ENCODE measurements around the gene MYLK.
A peak's percentile ranks its signal among the peaks of the same experiment; 100 is the strongest.

Gene MYLK, protein sequence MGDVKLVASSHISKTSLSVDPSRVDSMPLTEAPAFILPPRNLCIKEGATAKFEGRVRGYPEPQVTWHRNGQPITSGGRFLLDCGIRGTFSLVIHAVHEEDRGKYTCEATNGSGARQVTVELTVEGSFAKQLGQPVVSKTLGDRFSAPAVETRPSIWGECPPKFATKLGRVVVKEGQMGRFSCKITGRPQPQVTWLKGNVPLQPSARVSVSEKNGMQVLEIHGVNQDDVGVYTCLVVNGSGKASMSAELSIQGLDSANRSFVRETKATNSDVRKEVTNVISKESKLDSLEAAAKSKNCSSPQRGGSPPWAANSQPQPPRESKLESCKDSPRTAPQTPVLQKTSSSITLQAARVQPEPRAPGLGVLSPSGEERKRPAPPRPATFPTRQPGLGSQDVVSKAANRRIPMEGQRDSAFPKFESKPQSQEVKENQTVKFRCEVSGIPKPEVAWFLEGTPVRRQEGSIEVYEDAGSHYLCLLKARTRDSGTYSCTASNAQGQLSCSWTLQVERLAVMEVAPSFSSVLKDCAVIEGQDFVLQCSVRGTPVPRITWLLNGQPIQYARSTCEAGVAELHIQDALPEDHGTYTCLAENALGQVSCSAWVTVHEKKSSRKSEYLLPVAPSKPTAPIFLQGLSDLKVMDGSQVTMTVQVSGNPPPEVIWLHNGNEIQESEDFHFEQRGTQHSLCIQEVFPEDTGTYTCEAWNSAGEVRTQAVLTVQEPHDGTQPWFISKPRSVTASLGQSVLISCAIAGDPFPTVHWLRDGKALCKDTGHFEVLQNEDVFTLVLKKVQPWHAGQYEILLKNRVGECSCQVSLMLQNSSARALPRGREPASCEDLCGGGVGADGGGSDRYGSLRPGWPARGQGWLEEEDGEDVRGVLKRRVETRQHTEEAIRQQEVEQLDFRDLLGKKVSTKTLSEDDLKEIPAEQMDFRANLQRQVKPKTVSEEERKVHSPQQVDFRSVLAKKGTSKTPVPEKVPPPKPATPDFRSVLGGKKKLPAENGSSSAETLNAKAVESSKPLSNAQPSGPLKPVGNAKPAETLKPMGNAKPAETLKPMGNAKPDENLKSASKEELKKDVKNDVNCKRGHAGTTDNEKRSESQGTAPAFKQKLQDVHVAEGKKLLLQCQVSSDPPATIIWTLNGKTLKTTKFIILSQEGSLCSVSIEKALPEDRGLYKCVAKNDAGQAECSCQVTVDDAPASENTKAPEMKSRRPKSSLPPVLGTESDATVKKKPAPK (N-terminal part only)

DNA sequence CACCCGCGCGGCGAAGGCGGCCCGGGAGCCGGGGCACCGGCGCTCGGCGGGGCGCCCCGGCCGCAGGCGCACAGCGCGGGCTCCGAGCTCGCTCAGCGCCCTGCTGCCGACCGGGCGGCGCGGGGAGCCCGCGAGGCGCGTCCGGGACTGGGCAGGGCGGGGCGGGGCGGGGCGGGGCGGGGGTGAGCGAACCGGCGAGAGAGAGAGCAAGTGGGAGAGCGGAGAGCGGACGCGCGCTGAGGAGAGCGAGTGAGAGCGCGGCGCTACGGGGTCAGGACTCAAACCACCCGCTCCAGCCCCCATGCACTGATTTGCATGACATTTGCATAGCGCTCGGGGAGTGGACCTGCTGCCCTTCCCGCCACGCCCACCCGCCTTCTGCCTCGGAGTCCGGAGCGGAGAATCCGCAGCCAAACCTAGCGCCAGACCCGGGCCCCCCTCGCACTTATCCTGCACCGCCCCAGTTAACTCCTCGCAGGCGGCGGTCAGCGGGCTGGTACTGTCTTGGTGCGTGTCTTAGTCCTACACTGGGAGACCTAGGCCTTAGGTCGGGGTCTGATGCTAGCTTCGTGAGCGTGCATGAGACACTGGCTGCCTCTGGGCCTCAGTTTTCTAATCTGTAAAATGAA lies at the start of gene MYLK:
Gene MYLK, minus strand, starts transcription at position 130 of the 629 bp plus-strand sequence. CDS start 90,491 bp downstream, outside the sequence.
- Histone ChIP-seq H3K9ac (ENCODE audit: insufficient read length) (peak within 1 kb of the TSS; percentile 39), H3K4me3 (peak within 1 kb of the TSS; percentile 89), H3K9me3 (ENCODE audit: low read depth, low read length) (no peaks in the 10 kb centered on the region; the same call in 1 of the 2 replicates), H3K36me3 (ENCODE audit: insufficient read depth, low read length) (no peaks in the 10 kb centered on the region), H3K27ac (no peak within 1 kb of the TSS)
- DNase-seq (ENCODE audit: low read depth, low spot score): no peak
- TF ChIP-seq POLR2AphosphoS5 (IDR thresholded peaks at IDR 0.05; ENCODE audit: borderline replicate concordance, low read depth, low read length) (no peak), EZH2 (IDR thresholded peaks at IDR 0.05) (no peak), FOXP2 (optimal IDR thresholded peaks at IDR 0.05; ENCODE audit: control extremely low read depth, extremely low read length, insufficient read depth) (no peak)

DNA sequence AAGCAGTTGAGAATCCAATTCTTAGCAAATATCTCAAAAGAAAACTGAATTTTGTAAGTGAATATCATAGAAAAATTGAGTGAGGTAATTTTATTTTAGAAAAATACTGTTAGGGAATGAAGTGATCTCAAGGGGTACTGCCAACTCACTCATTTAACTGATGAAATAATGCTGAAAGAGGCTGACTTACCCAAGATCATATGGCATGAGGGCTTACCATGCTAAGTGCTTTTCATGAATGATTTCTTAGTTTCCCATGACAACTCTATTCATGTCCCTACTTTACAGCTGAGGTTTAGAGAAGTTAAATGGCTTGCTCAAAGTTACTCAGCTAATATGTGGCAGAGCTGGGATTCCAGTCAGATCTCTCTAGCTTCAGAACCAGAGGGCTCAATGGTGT lies 46.3 kb upstream of the MYLK start:
- no peak for DNase-seq (ENCODE audit: low read depth, low spot score)
- H3K27ac ChIP-seq: peak overlapping the region; percentile 35; the same call in 1 of the 2 replicates
- H3K9me3 ChIP-seq (ENCODE audit: low read depth, low read length): no peaks in the 10 kb centered on the region
- TF ChIP-seq EZH2 (IDR thresholded peaks at IDR 0.05): no peak
- TF ChIP-seq FOXP2 (optimal IDR thresholded peaks at IDR 0.05; ENCODE audit: control extremely low read depth, extremely low read length, insufficient read depth): no peak
- TF ChIP-seq POLR2AphosphoS5 (IDR thresholded peaks at IDR 0.05; ENCODE audit: borderline replicate concordance, low read depth, low read length): no peak
- H3K9ac ChIP-seq (ENCODE audit: insufficient read length): no peak overlapping the region
- H3K4me3 ChIP-seq: no peak overlapping the region
- peaks cover 85% of the 10 kb centered on the region for H3K36me3 ChIP-seq (ENCODE audit: insufficient read depth, low read length)

DNA sequence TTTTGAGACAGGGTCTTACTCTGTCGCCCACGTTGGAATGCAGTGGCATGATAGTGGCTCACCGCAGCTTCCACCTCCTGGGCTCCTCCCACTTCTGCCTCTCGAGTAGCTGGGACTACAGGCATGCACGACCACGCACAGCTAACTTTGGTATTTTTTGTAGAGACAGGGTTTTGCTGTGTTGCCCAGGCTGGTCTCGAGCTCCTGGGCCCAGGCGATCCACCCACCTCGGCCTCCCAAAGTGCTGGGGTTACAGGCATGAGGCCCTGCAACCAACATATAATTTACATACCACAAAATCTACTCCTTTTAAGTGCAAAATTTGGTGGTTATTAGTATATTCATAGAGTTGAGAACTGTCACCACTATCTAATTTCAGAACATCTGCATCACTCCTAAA lies 45.2 kb upstream of the MYLK start:
- no peak for TF ChIP-seq FOXP2 (optimal IDR thresholded peaks at IDR 0.05; ENCODE audit: control extremely low read depth, extremely low read length, insufficient read depth)
- no peak for TF ChIP-seq EZH2 (IDR thresholded peaks at IDR 0.05)
- TF ChIP-seq POLR2AphosphoS5 (IDR thresholded peaks at IDR 0.05; ENCODE audit: borderline replicate concordance, low read depth, low read length): no peak
- Histone ChIP-seq H3K9ac (ENCODE audit: insufficient read length) (no peak overlapping the region), H3K4me3 (no peak overlapping the region), H3K27ac (no peak overlapping the region), H3K9me3 (ENCODE audit: low read depth, low read length) (no peaks in the 10 kb centered on the region), H3K36me3 (ENCODE audit: insufficient read depth, low read length) (peaks cover 86% of the 10 kb centered on the region)
- DNase-seq (ENCODE audit: low read depth, low spot score): no peak

DNA sequence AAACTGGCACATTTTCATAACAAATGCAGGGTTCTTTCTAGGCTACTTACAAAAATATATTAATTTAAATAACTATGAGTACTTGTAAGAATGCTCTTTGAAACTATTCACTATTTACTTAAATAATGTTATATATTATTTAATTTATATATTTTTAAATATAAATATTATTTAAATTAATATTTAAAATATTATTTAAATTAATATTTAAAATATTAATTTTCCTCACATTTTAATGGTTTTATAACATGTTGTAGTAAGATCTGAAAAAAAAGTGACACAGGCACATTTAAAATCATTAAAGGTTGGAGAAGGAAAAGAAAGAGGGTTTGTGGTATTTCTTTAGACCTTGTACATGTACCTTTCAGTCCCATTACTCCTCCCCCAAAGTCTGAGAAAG lies 42.3 kb upstream of the MYLK start:
- Histone ChIP-seq H3K9me3 (ENCODE audit: low read depth, low read length) (peaks cover 10% of the 10 kb centered on the region), H3K36me3 (ENCODE audit: insufficient read depth, low read length) (peaks cover 90% of the 10 kb centered on the region), H3K4me3 (no peak overlapping the region), H3K9ac (ENCODE audit: insufficient read length) (no peak overlapping the region), H3K27ac (no peak overlapping the region)
- TF ChIP-seq POLR2AphosphoS5 (IDR thresholded peaks at IDR 0.05; ENCODE audit: borderline replicate concordance, low read depth, low read length) (no peak), FOXP2 (optimal IDR thresholded peaks at IDR 0.05; ENCODE audit: control extremely low read depth, extremely low read length, insufficient read depth) (no peak), EZH2 (IDR thresholded peaks at IDR 0.05) (no peak)
- no peak for DNase-seq (ENCODE audit: low read depth, low spot score)

DNA sequence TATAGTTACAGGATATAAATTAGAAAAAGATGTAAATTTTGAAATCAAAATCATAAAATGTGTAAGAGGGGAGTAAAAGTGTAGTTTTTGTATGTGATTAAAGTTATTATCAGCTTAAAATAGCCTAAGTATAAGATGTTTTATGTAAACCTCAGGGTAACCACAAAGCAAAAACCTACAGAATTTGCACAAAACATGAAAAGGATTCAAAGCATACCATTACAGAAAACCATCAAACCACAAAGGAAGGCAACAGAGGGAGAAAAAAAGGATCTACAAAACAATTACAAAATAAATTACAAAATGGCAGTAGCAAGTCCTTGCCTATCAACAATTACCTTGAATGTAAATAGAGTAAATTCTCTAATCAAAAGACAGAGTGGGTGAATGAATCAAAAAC lies 36.7 kb upstream of the MYLK start:
- TF ChIP-seq FOXP2 (optimal IDR thresholded peaks at IDR 0.05; ENCODE audit: control extremely low read depth, extremely low read length, insufficient read depth) (no peak), EZH2 (IDR thresholded peaks at IDR 0.05) (no peak), POLR2AphosphoS5 (IDR thresholded peaks at IDR 0.05; ENCODE audit: borderline replicate concordance, low read depth, low read length) (no peak)
- no peak for DNase-seq (ENCODE audit: low read depth, low spot score)
- Histone ChIP-seq H3K9me3 (ENCODE audit: low read depth, low read length) (peaks cover 17% of the 10 kb centered on the region), H3K36me3 (ENCODE audit: insufficient read depth, low read length) (peaks cover 87% of the 10 kb centered on the region), H3K27ac (no peak overlapping the region), H3K4me3 (no peak overlapping the region), H3K9ac (ENCODE audit: insufficient read length) (no peak overlapping the region)

DNA sequence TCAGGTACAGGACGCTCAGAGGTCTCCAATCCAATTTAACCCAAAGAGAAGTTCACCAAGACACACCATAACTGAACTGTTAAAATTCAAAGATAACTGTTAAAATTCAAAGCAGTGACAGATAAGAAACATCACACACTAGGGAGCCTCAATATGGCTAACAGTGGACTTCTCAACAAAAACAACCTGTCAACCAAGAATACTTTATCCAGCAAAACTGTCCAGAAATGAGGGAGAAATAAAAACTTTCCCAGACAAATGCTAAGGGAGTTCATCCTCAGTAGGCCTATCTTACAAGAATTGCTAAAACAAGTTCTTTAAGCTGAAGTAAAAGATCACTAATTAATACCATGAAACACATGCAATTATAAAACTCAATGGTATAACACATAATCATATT lies 36.3 kb upstream of the MYLK start:
- Histone ChIP-seq H3K9ac (ENCODE audit: insufficient read length) (no peak overlapping the region), H3K27ac (no peak overlapping the region), H3K36me3 (ENCODE audit: insufficient read depth, low read length) (peaks cover 84% of the 10 kb centered on the region), H3K9me3 (ENCODE audit: low read depth, low read length) (peaks cover 17% of the 10 kb centered on the region), H3K4me3 (no peak overlapping the region)
- no peak for DNase-seq (ENCODE audit: low read depth, low spot score)
- TF ChIP-seq FOXP2 (optimal IDR thresholded peaks at IDR 0.05; ENCODE audit: control extremely low read depth, extremely low read length, insufficient read depth) (no peak), EZH2 (IDR thresholded peaks at IDR 0.05) (no peak), POLR2AphosphoS5 (IDR thresholded peaks at IDR 0.05; ENCODE audit: borderline replicate concordance, low read depth, low read length) (no peak)

DNA sequence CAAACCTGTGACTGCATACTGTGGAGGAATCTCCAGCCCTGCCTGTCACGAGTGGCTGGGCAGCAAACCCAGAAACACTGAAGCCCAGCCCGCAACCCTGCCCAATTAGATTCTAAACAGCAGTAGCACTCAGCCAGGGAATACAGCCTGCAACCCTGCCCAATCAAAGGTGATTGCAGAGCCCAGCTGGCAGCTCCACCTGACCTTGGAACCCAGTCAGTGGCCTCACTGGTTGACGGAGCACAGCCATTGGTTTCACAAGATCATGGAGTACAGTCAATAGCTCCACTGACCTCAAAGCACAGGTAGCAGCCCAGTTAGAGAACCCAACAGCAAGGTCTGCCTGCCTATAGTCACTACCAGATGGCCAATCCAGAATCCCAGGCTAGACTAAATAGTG lies 35.2 kb upstream of the MYLK start:
- H3K27ac ChIP-seq: no peak overlapping the region
- no peak overlapping the region for H3K9ac ChIP-seq (ENCODE audit: insufficient read length)
- H3K9me3 ChIP-seq (ENCODE audit: low read depth, low read length): peaks cover 17% of the 10 kb centered on the region
- H3K4me3 ChIP-seq: no peak overlapping the region
- H3K36me3 ChIP-seq (ENCODE audit: insufficient read depth, low read length): peaks cover 84% of the 10 kb centered on the region
- no peak for DNase-seq (ENCODE audit: low read depth, low spot score)
- no peak for TF ChIP-seq EZH2 (IDR thresholded peaks at IDR 0.05)
- no peak for TF ChIP-seq FOXP2 (optimal IDR thresholded peaks at IDR 0.05; ENCODE audit: control extremely low read depth, extremely low read length, insufficient read depth)
- TF ChIP-seq POLR2AphosphoS5 (IDR thresholded peaks at IDR 0.05; ENCODE audit: borderline replicate concordance, low read depth, low read length): no peak

Data from SK-N-MC (cell line).